Stimulated activated CD8-positive, alpha-beta memory T cell treated with anti-CD3 and anti-CD28 coated beads, Interleukin-4, amount 100 ng/mL, for 48 hours (primary cell): ENCODE results near the gene UBXN6.

ENCODE experiments used
- DNase-seq: peaks from one replicate; pipeline ENCODE4 v3.0.0-alpha.2; 2020

The UBXN6 gene

GRCh38 chr19:4455719-4456475 lies 1.7 kb downstream of the UBXN6 start:
- DNase-seq, result no peak

GRCh38 chr19:4454747-4455718 lies 2.6 kb downstream of the UBXN6 start:
- no peak for DNase-seq

- no peak for DNase-seq
Measured at GRCh38 chr19:4453232-4454179, 4.1 kb downstream of the UBXN6 start.

- DNase-seq, result no peak
Measured at GRCh38 chr19:4452230-4452990, 5.2 kb downstream of the UBXN6 start.

GRCh38 chr19:4449639-4450028 lies 8.0 kb downstream of the UBXN6 start:
- DNase-seq, result no peak

GRCh38 chr19:4449022-4449638 lies 8.5 kb downstream of the UBXN6 start:
- no peak for DNase-seq

- DNase-seq, result no peak
Measured at GRCh38 chr19:4448147-4448985, 9.2 kb downstream of the UBXN6 start.

GRCh38 chr19:4447327-4448146 lies 10.1 kb downstream of the UBXN6 start:
- no peak for DNase-seq

- DNase-seq, result no peak
Measured at GRCh38 chr19:4446704-4447200, 10.8 kb downstream of the UBXN6 start.

GRCh38 chr19:4445963-4446703 lies 11.5 kb downstream of the UBXN6 start:
- no peak for DNase-seq

GRCh38 chr19:4444765-4445741 lies 12.5 kb downstream of the UBXN6 start:
- no peak for DNase-seq

- no peak for DNase-seq
Measured at GRCh38 chr19:4443966-4444764, 13.4 kb downstream of the UBXN6 start.

- DNase-seq, result no peak
Measured at GRCh38 chr19:4443188-4443587, 14.4 kb downstream of the UBXN6 start.

- no peak for DNase-seq
Measured at GRCh38 chr19:4442819-4443146, 14.8 kb downstream of the UBXN6 start.

- no peak for DNase-seq
Measured at GRCh38 chr19:4441994-4442818, 15.4 kb downstream of the UBXN6 start.

- no peak for DNase-seq
Measured at GRCh38 chr19:4439243-4439642, 18.4 kb downstream of the UBXN6 start.
